WI38 (cell line): ENCODE data around the gene IDS.

Experiments
- H3K4me3 ChIP-seq: 2 replicates; pipeline ENCODE4 v1.5.1; 2011; ENCODE audit warnings: low read depth, mild to moderate bottlenecking, control low read depth, low read length
- CTCF ChIP-seq: IDR thresholded peaks from 2 replicates; pipeline ENCODE4 v1.5.1; 2012; ENCODE audit warnings: low read depth, mild to moderate bottlenecking, control low read depth, low read length

IDS gene

GRCh38 chrX:149513825-149514428 lies 8.8 kb upstream of the IDS start:
- no peak overlapping the region for H3K4me3 ChIP-seq
- no peak for TF ChIP-seq CTCF

DNA sequence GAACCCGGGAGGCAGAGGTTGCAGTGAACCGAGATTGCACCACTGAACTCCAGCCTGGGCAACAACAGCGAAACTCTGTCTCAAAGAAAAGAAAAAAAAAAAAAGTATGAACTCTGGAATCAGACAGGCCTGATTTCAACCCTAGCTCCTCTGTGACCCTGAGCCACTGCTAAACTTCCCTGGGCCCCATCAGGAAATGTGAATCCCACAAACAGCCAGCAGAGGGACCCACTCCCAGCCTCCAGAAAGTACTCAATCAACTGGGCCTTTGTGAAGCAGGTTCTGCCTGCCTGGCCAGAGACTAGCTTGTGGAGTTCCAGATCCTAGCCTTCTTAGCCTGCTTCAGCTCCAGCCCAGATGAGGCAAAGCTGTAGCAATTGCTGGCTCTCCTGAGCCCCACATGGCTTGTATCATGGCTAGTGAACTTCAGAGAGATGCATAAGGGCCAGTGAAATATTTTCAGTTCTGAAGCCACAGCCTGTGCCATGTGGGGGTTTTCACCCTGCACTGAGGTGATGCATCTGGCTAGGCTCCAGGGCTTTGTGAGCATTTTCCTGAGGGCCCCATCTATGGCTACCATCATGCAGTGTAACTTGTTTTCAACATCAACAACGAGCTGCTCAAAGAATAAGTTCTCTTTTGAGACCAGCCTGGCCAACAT lies 7.2 kb upstream of the IDS start:
- H3K4me3 ChIP-seq = no peak overlapping the region
- TF ChIP-seq CTCF = peak; percentile 52; the same call in 1 of the 2 replicates

DNA sequence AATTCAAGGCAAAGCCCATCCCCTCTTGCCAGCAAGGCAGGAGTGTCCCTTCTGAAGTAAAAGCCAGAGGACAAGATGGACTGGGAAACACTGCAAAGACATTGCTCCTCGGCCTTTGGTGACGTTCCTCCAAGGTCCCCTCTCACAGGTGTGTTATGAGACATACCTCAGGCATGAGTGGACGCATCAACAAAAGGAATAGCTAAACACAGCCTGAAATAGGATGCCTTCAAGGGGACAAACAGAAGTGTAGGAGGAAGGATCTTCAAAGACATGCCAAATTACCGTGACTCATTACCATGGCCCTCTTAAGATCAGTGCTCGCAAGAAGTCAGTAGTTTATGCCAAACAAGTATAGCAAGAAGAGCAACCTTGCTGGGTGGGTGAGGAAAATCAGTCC lies 6.0 kb upstream of the IDS start:
- TF ChIP-seq CTCF = no peak
- H3K4me3 ChIP-seq = no peak overlapping the region

GRCh38 chrX:149510386-149510785 lies 5.3 kb upstream of the IDS start:
- no peak overlapping the region for H3K4me3 ChIP-seq
- TF ChIP-seq CTCF = no peak

- TF ChIP-seq CTCF = no peak
- H3K4me3 ChIP-seq = no peak overlapping the region
These were observed 3.4 kb upstream of the IDS start for GRCh38 chrX:149508467-149508866.

DNA sequence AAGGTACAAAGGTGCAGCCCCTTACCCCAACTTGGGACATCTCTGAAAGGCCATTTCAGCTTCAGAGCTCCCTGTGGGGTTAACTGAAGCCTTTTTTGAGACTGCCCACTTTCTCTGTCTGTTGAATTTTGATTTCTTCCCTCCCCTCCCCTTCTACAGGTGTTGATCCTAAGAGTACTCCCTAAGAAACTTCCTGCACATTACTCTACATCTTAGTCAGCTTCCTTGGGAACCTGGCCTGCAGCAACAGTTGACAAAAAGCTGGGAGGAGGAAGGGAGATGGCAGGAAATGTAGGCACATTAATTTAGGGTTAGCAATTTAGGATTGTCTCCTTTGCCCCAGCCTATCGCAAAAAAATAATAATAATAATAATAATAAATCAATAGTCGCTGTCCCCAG lies 1.2 kb upstream of the IDS start:
- TF ChIP-seq CTCF = no peak
- H3K4me3 ChIP-seq = no peak overlapping the region

GRCh38 chrX:149505671-149506070 lies 565 bp upstream of the IDS start:
- TF ChIP-seq CTCF = no peak
- H3K4me3 ChIP-seq = no peak overlapping the region
